ENCODE results near the gene FGF4. TPM values are rescaled to one million over a fixed set of nuclear protein-coding genes. Genes with fewer than 3 reads are reported as not detected.

Gene FGF4
- total RNA-seq, 1 donor from 2014 or later: not detected

DNA sequence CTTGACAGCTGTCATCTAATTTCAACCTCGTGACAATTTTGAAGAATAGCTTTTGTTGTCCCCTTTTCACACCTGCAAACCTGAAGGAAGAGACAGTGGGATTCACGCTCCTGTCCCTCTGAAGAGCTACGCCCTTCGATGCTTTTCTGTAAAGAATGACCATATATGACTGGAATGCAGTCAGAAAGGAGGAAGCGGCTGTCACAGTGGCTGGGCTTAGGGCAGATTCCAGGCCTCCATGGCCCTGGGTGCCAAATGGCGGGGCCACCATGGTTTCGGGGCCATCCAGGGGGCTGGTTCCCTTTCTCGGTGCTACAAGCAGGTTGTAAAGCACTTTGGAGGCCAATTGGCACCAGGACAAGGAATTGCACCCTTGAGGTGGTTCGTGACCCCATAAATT lies 49.1 kb downstream of the FGF4 start:
- no peak for DNase-seq

- no peak for DNase-seq
Measured at GRCh38 chr11:69721745-69722144, 53.4 kb downstream of the FGF4 start.

- DNase-seq: no peak
Measured at GRCh38 chr11:69721106-69721505, 54.0 kb downstream of the FGF4 start.

Other genes with a start within 250 kb of the FGF4 start
- 445 and 452 TPM in 2 replicates for gene CCND1, start 134.2 kb downstream of the FGF4 start, total RNA-seq
- 11.9 and 16.0 TPM in 2 replicates for gene LTO1, start 100.0 kb downstream of the FGF4 start, total RNA-seq
- not detected in 2 replicates for gene FGF19, start 71.3 kb downstream of the FGF4 start, total RNA-seq
- not detected in 2 replicates for gene FGF3, start 44.1 kb upstream of the FGF4 start, total RNA-seq

All from dermis blood vessel endothelial cell (primary cell).